Kasumi-1 (cell line): ENCODE data around the gene DAGLA.

ENCODE experiments used
- DNase-seq, 2 experiments: peaks; one replicate each; lab custom pipeline; 2025; lab: John Stamatoyannopoulos, UW

DAGLA gene

DNA sequence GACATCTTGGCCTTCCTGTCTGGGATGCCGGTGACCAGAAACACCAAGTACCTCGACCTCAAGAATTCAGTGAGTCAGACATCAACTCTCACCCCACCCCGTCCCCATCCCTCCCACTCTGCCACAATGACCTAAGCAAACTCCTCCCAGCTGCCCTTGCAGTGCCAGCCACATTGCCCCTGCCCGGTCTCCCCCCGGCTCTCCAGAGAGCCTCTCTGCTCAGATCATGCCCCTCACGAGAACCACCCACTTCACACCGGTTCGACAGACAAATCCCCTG lies 48.7 kb downstream of the DAGLA start:
- no peak for DNase-seq

- no peak for DNase-seq
Observed at GRCh38 chr11:61730240-61730994, 50.2 kb downstream of the DAGLA start.

- DNase-seq, result no peak
Observed at GRCh38 chr11:61731211-61731951, 51.2 kb downstream of the DAGLA start.

GRCh38 chr11:61731952-61732675 lies 51.9 kb downstream of the DAGLA start:
- DNase-seq, result no peak

DNA sequence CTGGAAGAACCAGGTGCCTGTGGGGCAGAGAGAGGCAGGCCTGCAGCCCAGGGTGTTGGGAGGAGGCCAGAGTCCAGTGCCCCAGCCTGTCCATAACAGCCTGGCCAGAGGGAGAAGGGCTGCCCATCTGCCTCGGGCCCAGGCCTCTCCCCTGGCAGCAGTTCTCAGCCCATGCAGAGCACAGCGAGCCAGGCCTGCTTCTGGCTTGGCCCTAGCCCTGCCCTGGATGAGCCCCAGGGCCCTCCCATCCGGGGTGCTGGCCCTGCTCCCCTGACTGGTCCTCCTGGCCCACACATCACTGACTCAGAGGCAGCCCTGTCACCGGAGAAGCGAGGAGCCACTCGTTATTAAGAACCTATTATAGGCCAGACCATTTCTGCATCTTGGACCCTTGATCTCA lies 52.5 kb downstream of the DAGLA start:
- DNase-seq, result no peak

DNA sequence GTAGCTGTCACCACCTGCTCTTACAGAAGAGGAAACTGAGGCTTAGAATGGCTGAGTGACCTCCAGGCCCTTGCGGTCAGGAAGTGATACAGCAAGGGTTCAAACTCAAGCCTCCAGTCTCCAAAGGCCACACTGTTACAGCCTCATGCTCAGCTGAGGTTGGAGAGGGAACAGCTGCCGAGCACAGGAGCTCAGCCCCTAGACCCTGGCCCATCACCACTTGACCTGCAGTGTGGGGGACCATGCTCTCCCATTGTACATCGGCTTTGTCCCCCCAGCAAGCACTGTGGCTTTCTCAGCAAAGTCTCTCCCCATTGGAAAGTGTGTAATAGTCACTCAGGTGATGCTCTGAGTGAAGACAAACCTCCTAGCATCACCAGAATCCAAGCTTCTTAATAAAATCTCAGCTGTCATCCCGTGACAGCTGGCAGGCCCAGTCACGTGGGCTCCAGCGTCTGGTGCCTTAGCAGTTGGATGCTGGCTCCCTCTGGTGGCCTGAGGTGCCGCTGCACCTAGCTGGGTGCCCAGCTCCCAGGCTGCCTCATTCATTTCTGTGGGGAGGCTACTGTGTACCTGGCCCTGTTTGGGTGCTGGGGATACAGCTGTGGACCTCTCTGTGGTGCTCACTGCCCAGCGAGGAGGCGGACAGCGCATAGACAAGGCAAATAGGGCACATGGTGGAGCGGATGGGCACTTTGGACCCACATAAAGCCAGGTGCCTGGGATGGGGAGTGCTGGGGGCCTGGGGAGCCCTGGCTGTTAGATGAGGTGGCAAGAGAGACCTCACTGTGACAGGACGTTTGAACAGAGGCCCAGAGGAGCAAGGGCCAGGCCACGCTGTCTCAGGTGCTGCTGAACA lies 53.2 kb downstream of the DAGLA start:
- DNase-seq, result peak; percentile 73 to 80

- DNase-seq, result no peak
Observed at GRCh38 chr11:61734767-61735166, 54.6 kb downstream of the DAGLA start.

GRCh38 chr11:61735391-61735790 lies 55.2 kb downstream of the DAGLA start:
- no peak for DNase-seq

DNA sequence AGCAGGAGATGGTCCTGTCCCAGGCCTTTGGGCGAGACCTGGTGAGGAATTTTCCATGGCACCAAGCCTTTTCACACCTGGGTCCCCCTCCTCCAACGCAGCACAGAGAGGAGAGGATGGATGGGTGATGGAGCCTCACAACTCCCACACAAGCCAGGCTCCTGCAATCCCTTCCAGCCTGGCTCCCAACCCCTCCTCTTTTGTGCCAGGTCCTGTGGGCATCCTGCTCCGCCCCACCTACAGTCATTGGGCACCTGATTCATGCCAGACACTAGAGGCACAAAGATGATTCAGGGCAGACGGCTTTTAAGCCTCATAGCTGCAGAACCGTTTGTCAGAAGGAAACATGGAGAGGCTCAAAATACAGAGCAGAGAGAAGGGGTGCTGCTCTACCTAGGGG lies 56.1 kb downstream of the DAGLA start:
- DNase-seq, result no peak

- no peak for DNase-seq
Observed at GRCh38 chr11:61737131-61737530, 56.9 kb downstream of the DAGLA start.

- DNase-seq, result no peak
Observed at GRCh38 chr11:61737636-61738386, 57.6 kb downstream of the DAGLA start.

- no peak for DNase-seq
Observed at GRCh38 chr11:61738776-61739175, 58.6 kb downstream of the DAGLA start.

DNA sequence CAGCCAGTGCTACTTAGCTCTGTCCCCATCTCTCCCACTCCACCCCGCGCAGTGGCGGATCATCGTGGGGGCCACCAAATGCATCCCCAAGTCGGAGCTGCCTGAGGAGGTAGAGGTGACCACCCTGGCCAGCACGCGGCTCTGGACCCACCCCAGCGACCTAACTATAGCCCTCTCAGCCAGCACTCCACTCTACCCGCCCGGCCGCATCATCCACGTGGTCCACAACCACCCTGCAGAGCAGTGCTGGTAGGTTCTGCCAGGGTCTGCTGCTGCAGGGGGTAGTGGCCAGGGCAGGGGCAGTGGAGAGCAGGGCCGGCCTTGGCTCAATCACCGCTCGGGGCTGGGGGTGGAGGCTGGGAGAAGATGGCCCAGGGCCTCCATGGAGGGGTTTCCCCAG lies 59.2 kb downstream of the DAGLA start:
- no peak for DNase-seq

GRCh38 chr11:61739966-61740365 lies 59.8 kb downstream of the DAGLA start:
- DNase-seq, result no peak

GRCh38 chr11:61742391-61742790 lies 62.2 kb downstream of the DAGLA start:
- DNase-seq, result peak; percentile 15 to 31

DNA sequence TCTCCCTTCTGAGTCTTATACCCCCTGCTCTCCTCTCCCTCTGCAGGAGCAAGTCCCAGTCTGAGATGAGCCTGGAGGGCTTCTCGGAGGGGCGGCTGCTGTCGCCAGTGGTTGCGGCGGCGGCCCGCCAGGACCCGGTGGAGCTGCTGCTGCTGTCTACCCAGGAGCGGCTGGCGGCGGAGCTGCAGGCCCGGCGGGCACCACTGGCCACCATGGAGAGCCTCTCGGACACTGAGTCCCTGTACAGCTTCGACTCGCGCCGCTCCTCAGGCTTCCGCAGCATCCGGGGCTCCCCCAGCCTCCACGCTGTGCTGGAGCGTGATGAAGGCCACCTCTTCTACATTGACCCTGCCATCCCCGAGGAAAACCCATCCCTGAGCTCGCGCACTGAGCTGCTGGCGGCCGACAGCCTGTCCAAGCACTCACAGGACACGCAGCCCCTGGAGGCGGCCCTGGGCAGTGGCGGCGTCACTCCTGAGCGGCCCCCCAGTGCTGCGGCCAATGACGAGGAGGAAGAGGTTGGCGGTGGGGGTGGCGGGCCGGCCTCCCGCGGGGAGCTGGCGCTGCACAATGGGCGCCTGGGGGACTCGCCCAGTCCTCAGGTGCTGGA lies 63.4 kb downstream of the DAGLA start:
- no peak for DNase-seq

GRCh38 chr11:61744181-61744580 lies 64.0 kb downstream of the DAGLA start:
- no peak for DNase-seq

GRCh38 chr11:61744609-61745156 lies 64.5 kb downstream of the DAGLA start:
- no peak for DNase-seq

DNA sequence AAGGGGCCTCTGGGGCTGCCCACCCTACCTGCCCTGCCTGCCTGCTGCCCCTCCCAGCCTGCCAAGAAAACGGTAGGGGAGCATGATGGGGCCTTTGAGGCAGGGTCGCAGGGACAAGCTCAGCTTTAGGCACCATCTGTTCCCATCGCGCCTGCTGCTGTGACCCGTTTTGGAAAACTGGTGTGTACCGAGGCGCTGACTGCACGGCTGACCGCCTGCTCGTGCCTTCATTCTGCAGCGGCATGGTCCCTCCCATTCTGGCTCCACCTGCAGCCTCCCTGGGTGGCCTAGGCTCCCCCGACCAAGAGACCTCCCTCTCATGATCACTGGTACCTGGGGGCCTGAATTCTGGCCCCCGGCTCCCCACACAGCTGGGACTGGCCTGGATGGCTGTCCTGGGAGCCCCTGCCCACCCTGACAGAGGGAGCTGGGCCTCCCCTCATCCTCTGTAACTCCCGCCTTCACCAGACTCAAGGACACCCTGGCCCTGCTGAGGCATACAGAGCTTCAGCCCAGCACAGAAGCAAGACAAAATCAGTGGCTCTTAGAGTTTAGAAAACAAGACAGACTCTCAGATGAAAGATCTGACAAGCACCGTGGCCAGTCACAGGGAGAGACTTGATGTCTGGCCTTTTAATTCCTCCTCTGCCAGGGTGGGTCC lies 65.7 kb downstream of the DAGLA start:
- no peak for DNase-seq
